ENCODE measurements around the gene PLEKHG3.

DNA sequence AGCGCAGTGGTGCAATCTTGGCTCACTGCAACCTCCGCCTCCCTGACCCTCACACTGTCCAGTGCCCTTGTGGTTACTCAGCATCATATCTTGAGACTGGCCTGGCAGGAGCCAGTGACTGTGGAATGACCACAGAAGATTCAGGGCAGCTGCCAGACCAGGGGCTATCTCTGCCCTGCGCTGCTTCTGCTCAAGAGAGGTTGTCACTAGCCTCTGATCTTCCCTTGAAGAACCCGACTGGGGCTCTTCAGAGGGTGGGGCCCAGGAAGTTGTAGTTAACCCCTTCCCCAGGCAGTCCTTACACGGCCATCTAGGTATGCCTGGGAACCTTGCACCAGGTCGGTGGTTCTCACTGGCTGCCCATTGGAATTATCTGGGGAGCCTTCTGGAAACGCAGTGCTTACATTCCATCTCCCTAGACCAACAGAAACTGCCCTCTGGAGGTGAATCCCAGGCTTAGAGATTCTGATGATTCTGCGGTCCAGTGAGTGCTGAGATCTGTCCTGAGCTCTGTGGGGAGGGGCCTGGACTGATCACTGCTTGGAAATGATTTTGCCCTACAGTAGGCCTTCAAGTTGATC is 41.4 kb downstream of the PLEKHG3 start:
- peak in 1 of 2 experiments; percentile 51; a peak in 2 of 4 replicates for TF ChIP-seq CTCF (conservative IDR thresholded peaks at IDR 0.05; ENCODE audit: low read depth in 2 of 2)
- no peak for TF ChIP-seq REST (IDR thresholded peaks at IDR 0.05; ENCODE audit: unreplicated experiment)
- no peak for TF ChIP-seq POLR2AphosphoS5 (IDR thresholded peaks at IDR 0.05; ENCODE audit: low read depth)
- TF ChIP-seq EZH2 (IDR thresholded peaks at IDR 0.05; ENCODE audit: low read depth, unreplicated experiment), result no peak
- no peak for TF ChIP-seq EZH2phosphoT487 (IDR thresholded peaks at IDR 0.05; ENCODE audit: unreplicated experiment)
- TF ChIP-seq NANOG (IDR thresholded peaks at IDR 0.05; ENCODE audit: borderline replicate concordance), result no peak
- TF ChIP-seq JUNB (IDR thresholded peaks at IDR 0.05; ENCODE audit: unreplicated experiment), result no peak
- no peak for TF ChIP-seq ZNF331 (CRISPR knock-in tag; IDR thresholded peaks at IDR 0.05; ENCODE audit: low read depth)
- no peak for TF ChIP-seq ETS1 (IDR thresholded peaks at IDR 0.05)
